Ureter (tissue), 1 donor: ENCODE measurements around the gene ADO. TPM values are rescaled to one million over a fixed set of nuclear protein-coding genes. Genes with fewer than 3 reads are reported as not detected.
A peak's percentile ranks its signal among the peaks of the same experiment; 100 is the strongest.

ENCODE experiments used
- DNase-seq: peaks from one replicate; pipeline ENCODE4 v3.0.0-alpha.2; 2020; ENCODE audit warnings: low spot score
- total RNA-seq: library from RNA; stranded (reverse); gene quantifications from one replicate; pipeline ENCODE4 v1.2.4, GENCODE V29; 2023
- donor health status: DM: yes; HTN: yes; CAD: no.

ADO gene
- total RNA-seq, 1 donor from 2014 or later: 18.5 TPM

DNA sequence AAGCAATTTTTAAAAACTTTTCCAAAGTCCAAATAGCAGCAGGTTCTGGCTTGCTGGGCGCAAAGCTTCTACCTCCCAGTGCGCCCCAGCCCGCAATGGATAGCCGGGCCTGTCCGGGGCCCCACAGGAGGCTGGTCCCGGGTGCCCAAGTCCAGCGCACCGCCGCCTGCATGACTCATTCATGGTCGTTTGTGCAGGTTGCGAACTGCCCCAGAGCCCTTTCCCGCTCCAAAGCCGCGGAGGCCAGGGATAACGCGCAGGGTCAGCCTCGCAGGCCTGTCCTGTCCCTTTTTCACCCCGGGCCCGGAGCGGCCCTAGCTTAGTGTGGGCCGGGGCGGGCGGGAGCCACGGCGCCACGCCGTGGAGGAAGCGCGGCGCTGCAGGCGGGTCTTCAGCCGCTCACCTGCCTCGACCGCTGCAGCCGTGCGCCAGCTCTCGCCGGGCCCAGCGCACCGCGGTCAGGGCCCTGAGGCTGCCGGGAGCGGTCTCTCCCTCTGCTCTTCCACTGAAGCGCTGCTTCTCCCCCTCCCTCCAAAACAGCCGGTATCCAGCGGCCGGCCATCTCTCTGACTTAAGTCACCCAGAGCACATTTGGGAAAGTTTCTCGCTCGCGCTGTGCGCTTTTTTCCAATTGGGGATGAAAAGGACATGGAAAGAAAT lies 13.4 kb downstream of the ADO start:
- peak; percentile 64 for DNase-seq

DNA sequence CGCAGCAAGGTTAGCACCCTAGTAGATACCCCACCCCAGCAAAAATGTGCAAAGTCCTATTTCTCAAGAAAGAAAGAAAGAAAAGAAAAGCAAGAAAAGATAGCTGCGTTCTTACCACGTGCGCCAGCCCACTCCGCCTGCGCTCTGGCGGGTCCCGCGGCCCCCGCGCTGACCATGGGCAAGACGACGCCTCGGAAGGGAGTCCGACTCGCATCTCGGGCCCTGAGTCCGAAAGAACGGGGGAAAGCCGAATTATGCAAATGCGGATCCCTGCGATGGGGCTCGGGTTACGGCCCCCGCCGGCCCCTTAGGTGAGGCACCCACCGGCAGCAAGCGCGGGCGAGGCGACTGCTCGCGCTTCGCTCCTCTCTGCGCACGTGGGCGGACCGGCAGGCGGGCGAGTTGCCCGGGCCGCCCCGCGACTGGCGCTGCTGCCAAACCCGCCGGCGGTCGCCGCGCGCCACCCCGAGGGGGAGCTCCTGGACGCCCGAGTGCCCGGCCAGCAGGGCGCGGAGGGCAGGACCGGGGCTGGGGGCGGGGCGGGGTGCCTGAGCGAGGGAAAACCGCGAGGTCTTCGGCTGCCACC lies 14.0 kb downstream of the ADO start:
- DNase-seq: peak; percentile 44

DNA sequence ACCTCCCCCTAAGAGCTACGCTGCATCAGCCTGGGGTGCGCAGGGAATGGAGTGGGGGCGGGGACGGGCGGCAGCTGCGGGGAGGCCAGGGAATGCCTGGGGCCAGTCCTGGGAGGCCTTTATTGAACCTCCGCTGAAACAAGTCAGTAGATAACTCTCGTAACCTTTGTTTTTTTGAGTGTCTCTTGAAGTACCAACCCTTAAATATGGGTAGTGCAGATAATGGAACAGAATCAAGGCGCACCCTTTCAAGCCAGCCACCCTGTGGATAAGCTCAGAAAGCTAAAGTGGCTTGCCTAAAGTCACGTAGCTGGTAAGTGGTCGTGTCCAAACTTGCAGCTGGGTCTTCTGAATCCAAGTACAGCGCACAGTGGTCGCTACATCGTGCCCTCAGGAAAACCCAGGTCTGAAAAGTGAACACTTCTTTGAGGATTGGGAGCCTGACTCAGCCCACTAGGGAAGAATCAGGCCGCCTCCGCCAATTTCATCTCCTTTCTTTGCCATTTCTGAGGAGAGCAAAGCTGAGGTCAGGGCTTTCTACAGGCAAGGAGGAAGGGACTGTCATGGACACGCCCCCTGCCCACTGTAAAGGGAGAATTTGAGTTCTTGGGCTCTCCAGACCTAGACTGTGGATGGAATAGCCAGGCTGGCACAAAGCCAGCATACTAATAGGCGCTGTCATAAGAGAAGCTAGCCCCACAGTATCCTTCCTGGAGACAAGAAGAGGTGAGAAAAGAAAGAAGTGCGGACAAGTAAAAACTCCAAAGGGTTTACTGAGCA lies 14.8 kb downstream of the ADO start:
- DNase-seq: no peak

DNA sequence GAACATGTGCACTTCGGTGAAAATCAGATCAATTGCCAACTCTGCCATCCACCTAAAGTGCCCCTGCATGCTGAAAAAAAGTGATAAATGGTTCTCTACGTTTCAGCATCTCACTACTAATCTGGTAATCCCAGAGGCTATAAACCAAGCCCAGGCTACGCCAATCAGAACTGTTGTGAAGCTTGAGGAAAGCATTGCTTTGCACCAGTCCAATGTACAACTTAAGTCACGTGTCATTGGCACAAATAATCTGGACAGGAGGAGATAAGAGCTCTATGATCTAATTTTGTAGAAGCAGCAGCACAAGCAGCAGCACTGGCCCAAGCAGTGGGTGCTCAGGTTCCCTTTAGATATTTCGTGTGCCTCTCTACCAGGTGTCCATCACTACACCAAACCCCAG lies 16.1 kb downstream of the ADO start:
- DNase-seq: no peak

DNA sequence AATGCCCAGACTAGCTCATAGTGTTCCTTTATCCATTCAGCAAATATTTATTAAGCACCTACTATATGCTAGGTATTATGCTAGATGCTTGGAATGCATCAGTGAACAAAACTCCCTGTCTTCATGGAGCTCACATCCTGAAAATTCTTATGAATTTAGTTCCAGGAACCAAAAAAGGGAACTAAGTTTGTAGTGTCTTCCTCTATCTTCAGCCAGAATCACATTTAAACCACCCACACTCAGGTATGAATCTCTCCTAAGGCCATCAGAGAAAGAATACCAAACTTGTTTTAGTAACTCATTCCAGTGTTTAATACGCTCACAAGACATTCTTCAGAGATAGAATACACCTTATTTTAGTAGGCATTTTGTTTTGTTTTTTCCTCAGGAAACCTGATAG lies 21.8 kb downstream of the ADO start:
- no peak for DNase-seq

DNA sequence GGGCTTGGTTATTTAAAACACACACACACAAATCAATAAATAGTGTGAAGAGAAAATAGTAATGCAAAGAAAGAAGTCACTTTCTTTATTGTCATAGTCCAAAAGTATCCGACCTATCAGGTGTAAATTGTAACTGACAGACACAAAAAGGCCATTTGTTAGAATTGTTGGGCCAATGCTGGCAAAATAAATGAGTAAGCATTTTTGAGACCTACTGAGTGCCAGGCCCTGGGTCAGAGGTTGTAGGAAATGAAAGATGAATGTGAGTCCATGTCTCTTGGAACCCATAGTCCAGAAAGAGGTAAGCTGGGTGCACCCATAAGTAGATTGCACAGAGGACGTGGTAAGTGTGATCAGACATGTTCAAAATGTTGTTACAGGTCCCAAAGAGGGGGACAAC lies 25.1 kb downstream of the ADO start:
- DNase-seq: no peak

DNA sequence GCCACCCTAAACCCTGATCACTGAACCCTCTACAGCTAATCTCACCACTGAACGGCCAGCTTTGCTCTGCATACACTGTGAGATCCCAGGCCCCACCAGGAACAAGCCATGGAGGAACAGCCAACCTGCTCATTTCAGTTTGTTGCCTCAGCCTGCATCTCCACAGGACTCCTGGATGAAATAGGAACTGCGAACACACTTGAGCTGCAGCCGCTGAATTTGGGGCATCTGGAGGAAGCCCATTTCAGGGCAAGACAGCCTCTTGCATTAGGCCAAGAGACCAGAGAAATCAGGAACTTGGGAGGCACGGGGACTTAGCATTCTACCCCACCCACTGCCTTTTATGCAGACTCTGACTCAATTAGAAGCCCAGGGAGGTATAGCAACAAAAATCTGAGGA lies 26.2 kb downstream of the ADO start:
- DNase-seq: no peak

DNA sequence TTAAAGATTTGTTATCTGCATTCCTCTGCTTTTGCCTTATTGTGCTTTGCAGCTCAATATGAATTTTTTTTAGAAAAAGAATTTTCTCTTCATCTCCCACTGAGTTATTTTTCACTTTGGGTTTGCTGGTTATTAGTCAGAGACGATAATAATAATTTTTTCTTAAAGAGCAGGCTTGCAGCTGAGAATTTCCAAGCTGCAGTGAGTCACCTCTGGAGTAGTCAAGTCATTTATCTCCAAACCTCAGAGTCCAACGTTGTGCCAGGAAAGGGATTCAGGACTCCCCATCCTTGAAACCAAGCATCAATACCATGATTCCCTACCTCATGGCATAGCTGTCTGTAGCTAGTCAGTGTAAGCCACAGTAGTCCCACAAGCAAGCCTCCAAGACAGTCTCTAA lies 26.8 kb downstream of the ADO start:
- no peak for DNase-seq

DNA sequence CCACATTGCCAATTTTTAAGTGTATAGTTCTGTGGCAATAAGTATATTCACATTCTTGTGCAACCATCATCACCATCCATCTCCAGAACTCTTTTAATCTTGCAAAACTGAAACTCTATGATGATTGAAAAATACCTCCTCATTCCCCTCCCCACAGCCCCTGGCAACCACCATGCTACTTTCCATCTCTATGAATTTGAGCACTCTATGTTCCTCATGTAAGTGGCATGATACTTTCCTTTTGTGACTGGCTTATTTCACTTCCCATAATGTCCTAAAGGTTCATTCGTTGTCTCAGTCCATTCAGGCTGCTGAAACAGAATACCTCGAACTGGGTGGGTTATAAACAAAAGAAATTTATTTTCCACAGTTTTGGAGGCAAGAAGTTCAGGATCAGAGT lies 35.1 kb downstream of the ADO start:
- no peak for DNase-seq

DNA sequence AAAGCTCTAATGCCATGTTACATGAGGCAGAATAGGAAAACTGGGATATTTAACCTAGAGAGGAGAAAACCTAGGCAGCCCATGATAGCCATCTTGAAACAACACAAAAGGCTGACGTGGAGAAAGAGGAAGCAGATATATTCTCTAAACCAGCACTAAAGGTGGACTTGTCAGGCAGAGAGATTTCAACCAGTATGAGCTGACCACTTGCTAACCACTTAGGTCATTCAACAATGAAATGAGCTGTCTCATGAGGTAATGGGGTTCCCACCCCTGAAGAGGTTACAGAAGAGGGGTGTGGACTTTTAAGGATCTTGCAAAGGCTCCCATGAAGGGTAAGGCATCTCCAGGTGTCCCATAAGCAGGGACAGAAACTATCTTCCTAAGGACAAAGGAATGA lies 38.5 kb downstream of the ADO start:
- no peak for DNase-seq

DNA sequence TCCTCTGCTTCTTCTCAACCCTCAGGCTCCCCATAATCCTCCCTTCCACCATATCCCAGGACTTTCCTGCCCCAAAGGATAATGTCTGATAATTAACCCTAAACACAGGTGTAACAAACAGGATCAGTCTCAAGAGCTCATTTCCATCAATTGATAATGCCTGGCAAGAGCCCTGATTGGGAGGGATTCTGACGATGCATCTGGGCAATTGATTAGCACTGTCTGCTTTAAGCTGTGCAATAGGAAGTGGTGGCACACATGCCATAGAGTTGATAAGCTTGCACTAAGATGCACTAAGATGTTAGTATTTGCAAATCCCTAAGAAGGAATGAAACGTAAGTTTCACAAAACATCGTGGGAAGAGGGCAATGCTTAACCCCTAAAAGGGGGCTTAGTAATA lies 39.1 kb downstream of the ADO start:
- no peak for DNase-seq

DNA sequence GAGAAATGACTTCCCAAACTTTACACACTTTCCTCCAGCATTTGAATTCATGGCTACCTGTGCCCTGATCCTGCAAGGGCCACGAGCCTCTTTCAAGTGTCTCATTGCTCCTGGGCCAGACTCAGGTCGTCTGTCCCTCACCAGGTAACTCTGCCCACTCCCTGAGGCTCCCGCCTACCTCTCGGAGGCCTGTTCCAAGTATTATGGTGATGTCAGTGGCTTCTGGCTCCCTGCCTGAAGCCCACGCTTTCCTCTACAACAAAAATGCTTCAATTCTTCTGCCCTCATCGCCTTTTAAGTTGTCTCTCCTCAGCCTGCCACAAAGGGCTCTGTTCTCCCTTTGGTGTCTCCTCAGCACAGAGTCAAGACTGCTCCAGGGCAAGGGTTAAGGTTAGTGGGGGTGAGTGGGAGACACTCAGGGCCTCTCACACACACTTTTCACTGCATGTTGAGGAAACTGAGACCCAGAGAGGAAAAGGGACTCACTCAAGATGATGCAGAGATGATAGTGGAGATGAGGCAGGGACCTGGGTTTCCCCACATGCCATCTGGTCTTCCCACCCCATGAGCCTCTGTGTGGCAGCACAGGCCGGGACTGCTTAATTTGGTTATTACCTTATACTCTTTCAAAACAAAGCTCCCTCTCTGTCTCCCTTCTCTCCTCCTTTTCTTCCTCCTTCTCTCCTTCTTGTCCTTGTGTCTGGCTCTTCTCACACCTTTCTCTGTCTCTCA lies 39.9 kb downstream of the ADO start:
- no peak for DNase-seq

DNA sequence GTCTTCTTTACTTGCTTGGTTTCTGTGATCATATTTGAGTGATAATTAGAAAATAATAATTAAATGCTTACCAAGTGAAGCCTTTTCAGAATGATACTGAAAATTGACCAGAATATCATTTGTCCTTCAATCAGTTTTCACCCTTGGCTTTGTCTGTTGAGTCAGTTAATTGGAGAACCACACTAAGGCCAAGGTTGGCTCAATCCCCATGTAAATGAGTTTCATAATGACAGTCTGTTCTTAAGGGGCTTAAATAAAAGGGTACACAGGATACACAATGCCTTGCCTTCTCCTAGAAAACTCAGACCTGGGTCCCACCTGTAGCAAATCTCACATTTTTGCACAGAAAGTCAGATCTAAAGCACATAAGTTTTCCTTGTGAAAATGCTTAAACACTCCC lies 42.9 kb downstream of the ADO start:
- DNase-seq: no peak

DNA sequence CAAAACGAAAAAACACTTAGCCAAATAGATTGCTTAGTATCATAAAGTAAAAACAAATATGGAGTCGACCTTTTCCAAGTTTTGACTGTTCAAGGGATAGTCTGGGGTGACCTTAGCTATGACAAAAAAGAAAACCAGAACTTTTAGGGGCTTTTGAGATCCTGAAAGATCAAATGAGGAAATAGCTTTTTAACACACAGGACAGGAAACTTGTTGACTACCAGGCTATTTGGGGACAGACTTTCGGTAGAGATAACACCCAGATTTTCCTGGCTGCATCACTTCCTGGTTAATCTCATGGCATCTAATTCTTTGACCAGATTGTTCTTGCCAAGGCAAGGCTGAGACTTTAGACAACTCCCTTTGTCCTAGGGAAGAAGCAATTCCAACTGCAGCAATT lies 46.1 kb downstream of the ADO start:
- DNase-seq: no peak

DNA sequence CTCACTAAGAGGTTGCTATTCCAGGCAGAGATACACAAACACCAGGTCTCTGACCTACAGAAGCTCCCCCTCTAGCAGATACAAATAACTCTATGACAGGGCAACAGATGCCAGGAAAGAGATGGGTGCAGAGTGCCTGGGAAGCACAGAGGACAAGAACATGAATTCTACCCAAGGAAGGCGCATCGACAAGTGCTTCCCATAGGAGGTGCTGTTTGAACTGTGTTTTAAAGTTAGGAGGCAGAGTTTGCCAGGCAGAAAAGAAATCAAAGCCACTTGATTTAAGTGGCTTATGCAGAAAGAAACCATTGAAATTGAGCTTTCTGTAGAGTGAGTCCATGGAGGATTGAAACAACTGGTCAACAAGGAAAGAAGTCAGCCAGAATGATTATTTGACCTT lies 46.9 kb downstream of the ADO start:
- no peak for DNase-seq

DNA sequence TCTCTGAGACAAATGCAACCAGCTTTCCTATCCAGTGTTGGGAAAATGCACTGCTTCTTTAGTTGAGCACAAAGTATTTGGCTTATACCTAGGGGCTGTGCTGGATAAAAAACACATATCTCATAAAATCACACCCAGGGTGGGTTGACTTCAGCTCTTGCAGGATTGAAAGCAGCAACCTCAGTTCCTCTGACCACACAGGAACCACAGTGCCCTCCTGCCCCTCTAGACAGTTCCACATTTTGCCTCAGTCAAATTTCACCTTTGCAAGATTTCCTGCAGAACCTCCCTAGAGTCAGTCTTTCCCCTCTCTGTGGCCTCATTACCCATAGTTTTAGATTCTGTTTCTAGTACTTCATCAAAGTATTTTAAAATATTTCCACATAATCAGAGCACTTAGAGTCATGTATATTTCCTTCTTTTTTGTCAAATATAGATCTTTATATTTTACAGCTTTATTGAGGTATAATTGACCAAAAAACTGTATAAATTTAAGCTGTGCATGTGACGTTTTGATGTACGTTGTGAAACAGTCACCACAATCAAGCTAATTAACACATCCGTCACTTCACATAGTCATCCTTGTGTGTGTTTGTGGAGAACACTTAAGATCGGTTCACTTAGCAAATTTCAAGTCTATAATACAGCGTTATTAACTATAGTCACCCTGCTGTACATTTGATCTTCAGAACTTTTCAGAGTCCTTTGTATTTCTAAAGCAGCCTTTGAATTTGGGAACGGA lies 48.6 kb downstream of the ADO start:
- no peak for DNase-seq

DNA sequence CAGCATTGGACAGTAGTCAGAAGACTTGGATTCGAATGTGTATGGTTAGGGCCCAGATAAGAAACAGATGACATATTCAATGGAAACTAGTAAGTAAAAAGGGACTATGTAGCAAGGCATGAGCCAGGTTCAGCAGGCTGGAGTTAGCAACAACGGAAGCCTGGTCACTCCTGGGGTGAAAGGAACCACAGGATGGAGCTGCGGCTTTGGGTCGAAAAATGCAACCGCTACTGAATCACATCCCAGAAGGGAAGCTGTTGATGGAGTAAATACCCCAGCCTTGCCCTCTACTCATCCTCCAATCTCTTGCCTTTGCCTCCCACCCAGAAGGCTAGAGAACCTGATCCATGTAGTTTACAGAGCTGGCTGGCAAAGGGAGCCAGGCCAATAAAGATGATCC lies 49.2 kb downstream of the ADO start:
- no peak for DNase-seq

DNA sequence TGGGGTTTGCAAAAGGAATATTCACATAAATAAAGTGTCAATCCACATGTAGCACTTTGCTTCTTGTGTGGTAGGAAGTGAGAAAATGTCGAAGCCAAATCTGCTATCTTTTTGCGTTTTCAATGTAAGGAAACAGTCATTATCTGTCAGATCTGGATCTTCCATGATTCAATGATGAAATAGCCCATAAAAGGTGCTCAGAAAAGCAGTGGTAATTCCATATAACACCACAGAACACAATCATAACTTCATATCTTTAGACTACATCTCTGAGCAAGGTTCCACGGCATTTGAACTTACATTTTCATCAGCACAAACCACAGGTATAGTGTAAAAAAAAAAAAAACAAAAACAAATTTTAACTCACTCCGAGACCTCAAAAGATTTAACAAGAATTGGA lies 51.5 kb downstream of the ADO start:
- no peak for DNase-seq
